ENCODE data around the gene SHROOM3.
A peak's percentile ranks its signal among the peaks of the same experiment; 100 is the strongest.

SHROOM3 gene

GRCh38 chr4:76745240-76745639, 310.2 kb downstream of the SHROOM3 start:
- no peak for DNase-seq (ENCODE audit: extremely low spot score)
- TF ChIP-seq ARNT (IDR thresholded peaks at IDR 0.05) (no peak), TARDBP (IDR thresholded peaks at IDR 0.05) (no peak), L3MBTL2 (conservative IDR thresholded peaks at IDR 0.05) (no peak), LEF1 (IDR thresholded peaks at IDR 0.05; ENCODE audit: borderline replicate concordance) (no peak), ELF4 (IDR thresholded peaks at IDR 0.05) (no peak), CTBP1 (IDR thresholded peaks at IDR 0.05; ENCODE audit: borderline replicate concordance) (no peak), FOXM1 (IDR thresholded peaks at IDR 0.05; ENCODE audit: borderline replicate concordance) (no peak), FOXK2 (IDR thresholded peaks at IDR 0.05) (no peak), BHLHE40 (IDR thresholded peaks at IDR 0.05; ENCODE audit: borderline replicate concordance) (no peak), NFRKB (IDR thresholded peaks at IDR 0.05) (no peak), ZNF384 (IDR thresholded peaks at IDR 0.05) (no peak), FOXA1 (IDR thresholded peaks at IDR 0.05) (no peak), SP1 (IDR thresholded peaks at IDR 0.05) (no peak), SUZ12 (IDR thresholded peaks at IDR 0.05) (no peak), HDGF (IDR thresholded peaks at IDR 0.05; ENCODE audit: borderline replicate concordance) (no peak)
- TF ChIP-seq, protein P1, sequence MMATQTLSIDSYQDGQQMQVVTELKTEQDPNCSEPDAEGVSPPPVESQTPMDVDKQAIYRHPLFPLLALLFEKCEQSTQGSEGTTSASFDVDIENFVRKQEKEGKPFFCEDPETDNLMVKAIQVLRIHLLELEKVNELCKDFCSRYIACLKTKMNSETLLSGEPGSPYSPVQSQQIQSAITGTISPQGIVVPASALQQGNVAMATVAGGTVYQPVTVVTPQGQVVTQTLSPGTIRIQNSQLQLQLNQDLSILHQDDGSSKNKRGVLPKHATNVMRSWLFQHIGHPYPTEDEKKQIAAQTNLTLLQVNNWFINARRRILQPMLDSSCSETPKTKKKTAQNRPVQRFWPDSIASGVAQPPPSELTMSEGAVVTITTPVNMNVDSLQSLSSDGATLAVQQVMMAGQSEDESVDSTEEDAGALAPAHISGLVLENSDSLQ (IDR thresholded peaks at IDR 0.05) = no peak
- ChIA-PET POLR2A (no interaction called here), CTCF (no interaction called here)

DNA sequence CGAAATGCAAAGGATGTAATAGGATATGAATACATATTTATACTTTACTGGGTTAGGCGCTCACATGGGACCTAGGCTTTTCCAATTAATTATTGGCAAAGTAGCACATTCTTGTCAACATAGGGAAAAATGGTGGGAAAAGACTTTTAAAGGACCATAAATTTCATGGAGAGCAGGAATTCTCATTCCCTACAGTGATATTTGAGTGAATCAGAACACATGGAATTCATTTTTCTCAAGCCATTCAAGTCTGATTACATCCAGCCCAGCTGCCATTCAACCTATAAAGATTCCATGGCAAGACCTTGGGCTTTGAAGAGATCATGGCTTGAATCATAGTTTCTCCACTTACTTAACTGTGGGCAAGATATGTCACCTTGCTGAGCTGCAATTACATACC, 312.5 kb downstream of the SHROOM3 start:
- POLR2A ChIA-PET = no interaction called here
- CTCF ChIA-PET = no interaction called here
- no peak for DNase-seq (ENCODE audit: extremely low spot score)
- TF ChIP-seq LEF1 (IDR thresholded peaks at IDR 0.05; ENCODE audit: borderline replicate concordance) (no peak), SUZ12 (IDR thresholded peaks at IDR 0.05) (no peak), ELF4 (IDR thresholded peaks at IDR 0.05) (no peak), FOXA1 (IDR thresholded peaks at IDR 0.05) (no peak), TARDBP (IDR thresholded peaks at IDR 0.05) (no peak), BHLHE40 (IDR thresholded peaks at IDR 0.05; ENCODE audit: borderline replicate concordance) (no peak), FOXM1 (IDR thresholded peaks at IDR 0.05; ENCODE audit: borderline replicate concordance) (no peak), FOXK2 (IDR thresholded peaks at IDR 0.05) (no peak), ARNT (IDR thresholded peaks at IDR 0.05) (no peak), CTBP1 (IDR thresholded peaks at IDR 0.05; ENCODE audit: borderline replicate concordance) (no peak), SP1 (IDR thresholded peaks at IDR 0.05) (no peak), HDGF (IDR thresholded peaks at IDR 0.05; ENCODE audit: borderline replicate concordance) (no peak), ZNF384 (IDR thresholded peaks at IDR 0.05) (no peak), NFRKB (IDR thresholded peaks at IDR 0.05) (no peak), L3MBTL2 (conservative IDR thresholded peaks at IDR 0.05) (no peak)
- TF ChIP-seq, protein P1 (IDR thresholded peaks at IDR 0.05) = no peak

- ChIA-PET POLR2A (no interaction called here), CTCF (no interaction called here)
- TF ChIP-seq ZNF384 (IDR thresholded peaks at IDR 0.05) (peak; percentile 99), CTBP1 (IDR thresholded peaks at IDR 0.05; ENCODE audit: borderline replicate concordance) (no peak)
- DNase-seq (ENCODE audit: extremely low spot score) = peak; percentile 53
Measured at GRCh38 chr4:76748649-76749048, 313.6 kb downstream of the SHROOM3 start.

DNA sequence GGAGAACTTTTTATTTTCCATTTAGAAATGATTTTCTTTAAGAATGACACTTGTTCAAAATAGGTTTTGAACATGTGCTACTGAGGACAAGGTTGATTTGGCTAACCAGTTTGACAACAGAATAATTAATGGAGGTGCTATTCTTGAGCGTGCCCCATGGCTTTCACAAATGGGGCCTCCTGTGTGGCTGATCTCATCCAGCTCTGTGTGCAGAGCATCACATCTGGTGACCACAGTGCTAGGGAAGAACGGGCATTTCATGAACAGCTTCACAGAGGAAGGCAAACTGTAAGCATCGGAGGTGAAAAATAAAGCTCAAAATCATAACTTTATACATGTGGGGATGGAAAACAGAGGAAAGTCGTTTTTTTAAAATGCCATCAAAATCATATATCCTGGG, 314.3 kb downstream of the SHROOM3 start:
- ChIA-PET POLR2A (no interaction called here), CTCF (interaction anchor here (0.6 kb wide), 1 partner anchor 164 kb away, joined by 5 read pairs; no protein-coding TSS in a partner anchor)
- TF ChIP-seq BHLHE40 (IDR thresholded peaks at IDR 0.05; ENCODE audit: borderline replicate concordance) (no peak), NFRKB (IDR thresholded peaks at IDR 0.05) (no peak), SP1 (IDR thresholded peaks at IDR 0.05) (no peak), SUZ12 (IDR thresholded peaks at IDR 0.05) (no peak), FOXM1 (IDR thresholded peaks at IDR 0.05; ENCODE audit: borderline replicate concordance) (no peak), FOXA1 (IDR thresholded peaks at IDR 0.05) (no peak), L3MBTL2 (conservative IDR thresholded peaks at IDR 0.05) (no peak), ARNT (IDR thresholded peaks at IDR 0.05) (no peak), ELF4 (IDR thresholded peaks at IDR 0.05) (no peak), ZNF384 (IDR thresholded peaks at IDR 0.05) (no peak), HDGF (IDR thresholded peaks at IDR 0.05; ENCODE audit: borderline replicate concordance) (no peak), CTBP1 (IDR thresholded peaks at IDR 0.05; ENCODE audit: borderline replicate concordance) (no peak), TARDBP (IDR thresholded peaks at IDR 0.05) (no peak), FOXK2 (IDR thresholded peaks at IDR 0.05) (no peak), LEF1 (IDR thresholded peaks at IDR 0.05; ENCODE audit: borderline replicate concordance) (no peak)
- TF ChIP-seq, protein P1 (IDR thresholded peaks at IDR 0.05) = no peak
- DNase-seq (ENCODE audit: extremely low spot score) = no peak

DNA sequence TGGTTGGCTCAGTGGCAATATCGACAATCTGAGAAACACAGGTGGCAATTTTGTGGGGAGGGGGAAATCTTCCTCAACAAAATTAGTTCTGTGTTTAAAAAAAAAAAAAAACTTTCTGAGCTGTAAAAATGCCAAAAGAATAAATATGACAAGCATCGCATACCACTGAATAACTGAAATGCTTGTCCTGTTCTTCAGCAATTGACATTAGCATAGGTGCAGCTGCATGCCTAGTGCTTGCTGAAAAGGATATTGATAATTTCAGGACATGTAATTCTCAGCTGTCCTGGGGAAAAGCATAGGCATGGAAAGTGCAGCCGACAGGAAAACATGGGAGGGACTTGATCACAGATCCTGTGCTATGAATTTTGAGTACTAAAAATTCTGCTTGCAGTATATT, 315.7 kb downstream of the SHROOM3 start:
- ChIA-PET POLR2A (no interaction called here), CTCF (no interaction called here)
- DNase-seq (ENCODE audit: extremely low spot score) = no peak
- no peak for TF ChIP-seq SP1 (IDR thresholded peaks at IDR 0.05)
- TF ChIP-seq ZNF384 (IDR thresholded peaks at IDR 0.05) = no peak
- no peak for TF ChIP-seq BHLHE40 (IDR thresholded peaks at IDR 0.05; ENCODE audit: borderline replicate concordance)
- TF ChIP-seq FOXM1 (IDR thresholded peaks at IDR 0.05; ENCODE audit: borderline replicate concordance) = no peak
- no peak for TF ChIP-seq NFRKB (IDR thresholded peaks at IDR 0.05)
- TF ChIP-seq FOXA1 (IDR thresholded peaks at IDR 0.05) = no peak
- TF ChIP-seq TARDBP (IDR thresholded peaks at IDR 0.05) = no peak
- TF ChIP-seq ARNT (IDR thresholded peaks at IDR 0.05) = no peak

DNA sequence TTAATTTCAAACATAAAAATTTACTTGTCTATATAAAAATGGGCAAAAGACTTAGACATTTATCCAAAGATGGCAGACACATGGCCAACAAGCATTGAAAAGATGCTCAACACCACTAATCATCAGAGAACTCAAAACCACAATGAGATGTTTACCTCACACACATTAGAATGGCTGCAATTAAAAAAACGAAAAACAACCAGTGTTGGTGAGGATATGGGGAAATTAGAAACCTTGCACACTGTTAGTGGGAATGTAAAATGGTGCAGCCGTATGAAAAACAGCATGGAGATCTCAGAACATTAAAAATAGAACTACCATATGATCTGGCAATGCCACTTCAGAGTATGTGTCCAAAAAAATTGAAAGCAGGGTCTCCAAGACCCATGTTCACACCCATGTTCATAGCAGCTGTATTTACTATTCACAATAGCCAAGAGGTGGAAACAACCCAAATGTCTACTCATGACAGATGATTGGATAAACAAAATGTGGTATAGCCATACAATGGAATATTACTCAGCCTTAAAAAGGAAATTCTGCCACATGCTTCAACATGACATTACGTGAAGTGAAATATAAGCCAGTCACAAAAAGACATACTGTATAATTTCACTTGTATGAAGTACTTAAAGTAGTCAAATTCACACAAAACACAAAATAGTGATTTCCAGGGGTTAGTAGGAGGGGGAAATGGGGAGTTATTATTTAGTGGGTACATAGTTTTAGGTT, 316.7 kb downstream of the SHROOM3 start:
- TF ChIP-seq ELF4 (IDR thresholded peaks at IDR 0.05) (no peak), HDGF (IDR thresholded peaks at IDR 0.05; ENCODE audit: borderline replicate concordance) (no peak), TARDBP (IDR thresholded peaks at IDR 0.05) (no peak), BHLHE40 (IDR thresholded peaks at IDR 0.05; ENCODE audit: borderline replicate concordance) (no peak), NFRKB (IDR thresholded peaks at IDR 0.05) (no peak), ZNF384 (IDR thresholded peaks at IDR 0.05) (no peak), L3MBTL2 (conservative IDR thresholded peaks at IDR 0.05) (no peak)
- TF ChIP-seq, protein P1 (IDR thresholded peaks at IDR 0.05) = no peak
- ChIA-PET CTCF (no interaction called here), POLR2A (no interaction called here)
- no peak for DNase-seq (ENCODE audit: extremely low spot score)
